H1 (cell line): ENCODE measurements around the gene MTCH1.

Experiments
- CEBPB ChIP-seq: IDR thresholded peaks from 2 replicates; pipeline ENCODE4 v1.6.1; 2012; ENCODE audit warnings: low read depth, low read length
- CTCF ChIP-seq, 3 experiments: IDR thresholded peaks; 1 replicate in 2 of 3; 2 replicates in 1 of 3; pipeline versions ENCODE4 v1.5.1 to v1.6.1; 2011; ENCODE audit warnings: low read length in 3 of 3, mild to moderate bottlenecking in 3 of 3, inconsistent platforms in 2 of 3, low read depth in 1 of 3, moderate library complexity in 1 of 3; ENCODE audit not compliant: insufficient read depth in 1 of 3; ENCODE audit errors: control extremely low read depth in 1 of 3
- EZH2 ChIP-seq: fragments of 200-600 bp; sonication (generic); IDR thresholded peaks from 2 replicates; pipeline ENCODE4 v1.7.1; 2012; ENCODE audit warnings: low read depth, mild to moderate bottlenecking, moderate library complexity, low read length, inconsistent platforms; ENCODE audit not compliant: severe bottlenecking
- KDM1A ChIP-seq: fragments of 200-600, 300-600 bp; sonication (generic); IDR thresholded peaks from 2 replicates; pipeline ENCODE4 v1.7.1; 2016; ENCODE audit warnings: mild to moderate bottlenecking, low read length, borderline replicate concordance
- MAX ChIP-seq: IDR thresholded peaks from 2 replicates; pipeline ENCODE4 v1.6.1; 2012; ENCODE audit warnings: inconsistent platforms
- POLR2A ChIP-seq, 2 experiments: IDR thresholded peaks; 1 replicate in 1 of 2; 2 replicates in 1 of 2; pipeline ENCODE4 v1.6.1; 2011; ENCODE audit warnings: low read depth in 2 of 2, low read length in 2 of 2, mild to moderate bottlenecking in 2 of 2; ENCODE audit errors: control extremely low read depth in 1 of 2
- RXRA ChIP-seq: IDR thresholded peaks from 2 replicates; pipeline ENCODE4 v1.6.1; 2011; ENCODE audit warnings: low read depth, mild to moderate bottlenecking, low read length, moderate library complexity; ENCODE audit not compliant: insufficient read depth
- SIN3A ChIP-seq, 2 experiments: IDR thresholded peaks in 1 of 2; conservative IDR thresholded peaks in 1 of 2; 2 replicates each; pipeline ENCODE4 v1.6.1; 2011 to 2012; ENCODE audit warnings: low read length in 2 of 2, improper control_type of control experiment in 1 of 2, low read depth in 1 of 2, mild to moderate bottlenecking in 1 of 2
- SP4 ChIP-seq: IDR thresholded peaks from 2 replicates; pipeline ENCODE4 v1.6.1; 2012; ENCODE audit warnings: low read length, inconsistent platforms
- YY1 ChIP-seq: IDR thresholded peaks from 2 replicates; pipeline ENCODE4 v1.6.1; 2011; ENCODE audit warnings: low read depth, mild to moderate bottlenecking, low read length

- TF ChIP-seq CTCF (IDR thresholded peaks at IDR 0.05; ENCODE audit: control extremely low read depth in 1 of 3, insufficient read depth in 1 of 3, low read depth in 1 of 3, low read length in 3 of 3) = no peak
- TF ChIP-seq EZH2 = no peak
- no peak for TF ChIP-seq CEBPB
- no peak for TF ChIP-seq YY1
- TF ChIP-seq SP4 = no peak
- no peak for TF ChIP-seq POLR2A (IDR thresholded peaks at IDR 0.05; ENCODE audit: control extremely low read depth in 1 of 2, low read depth in 2 of 2, low read length in 2 of 2)
- no peak for TF ChIP-seq KDM1A
- TF ChIP-seq MAX = no peak
- no peak for TF ChIP-seq SIN3A (conservative IDR thresholded peaks at IDR 0.05 in 1 of 2, IDR thresholded peaks at IDR 0.05 in 1 of 2; ENCODE audit: low read depth in 1 of 2, low read length in 2 of 2)
- TF ChIP-seq RXRA = no peak
Measured at GRCh38 chr6:37007340-37008043, 21.5 kb upstream of the MTCH1 start.
